ENCODE measurements around the gene FHDC1.

The FHDC1 gene

DNA sequence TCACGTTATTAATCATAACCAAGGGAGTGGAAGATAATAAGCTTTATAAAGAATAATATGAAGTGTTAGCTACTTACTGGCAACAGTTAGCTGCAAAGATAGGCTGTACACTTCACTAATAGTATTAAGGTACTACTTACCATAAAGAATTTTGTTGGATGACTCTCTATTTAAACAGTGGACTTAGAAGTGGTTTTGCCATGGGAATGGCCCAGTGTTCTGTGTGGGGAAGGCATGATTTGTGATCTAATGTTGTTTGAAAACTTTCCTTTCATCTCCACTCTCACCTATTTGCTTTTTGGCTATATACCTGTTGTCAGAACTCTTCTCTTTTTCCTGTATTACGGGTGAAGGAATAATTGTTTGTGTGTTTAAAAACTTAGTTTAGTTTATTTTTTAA is 23.0 kb downstream of the FHDC1 start:
- DNase-seq (ENCODE audit: low spot score) = no peak

DNA sequence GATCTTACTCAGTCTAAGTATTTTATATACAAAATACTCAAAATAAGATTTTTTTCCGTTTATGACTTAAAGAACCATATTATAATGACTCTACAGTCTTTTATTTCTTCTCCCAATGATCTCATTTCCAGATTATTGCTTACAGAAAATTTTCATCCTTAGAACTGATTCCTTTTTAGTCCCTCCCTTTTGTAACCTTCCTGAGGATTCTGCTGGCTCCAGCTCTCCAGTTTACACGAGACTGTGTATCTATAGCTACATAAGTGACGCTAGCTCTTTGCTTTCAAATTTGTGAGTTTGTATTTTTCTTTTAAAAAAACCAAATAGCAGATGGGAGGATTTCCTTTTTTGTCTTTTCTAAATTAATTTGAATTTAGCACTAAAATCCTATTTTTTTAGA is 24.0 kb downstream of the FHDC1 start:
- no peak for DNase-seq (ENCODE audit: low spot score)

DNA sequence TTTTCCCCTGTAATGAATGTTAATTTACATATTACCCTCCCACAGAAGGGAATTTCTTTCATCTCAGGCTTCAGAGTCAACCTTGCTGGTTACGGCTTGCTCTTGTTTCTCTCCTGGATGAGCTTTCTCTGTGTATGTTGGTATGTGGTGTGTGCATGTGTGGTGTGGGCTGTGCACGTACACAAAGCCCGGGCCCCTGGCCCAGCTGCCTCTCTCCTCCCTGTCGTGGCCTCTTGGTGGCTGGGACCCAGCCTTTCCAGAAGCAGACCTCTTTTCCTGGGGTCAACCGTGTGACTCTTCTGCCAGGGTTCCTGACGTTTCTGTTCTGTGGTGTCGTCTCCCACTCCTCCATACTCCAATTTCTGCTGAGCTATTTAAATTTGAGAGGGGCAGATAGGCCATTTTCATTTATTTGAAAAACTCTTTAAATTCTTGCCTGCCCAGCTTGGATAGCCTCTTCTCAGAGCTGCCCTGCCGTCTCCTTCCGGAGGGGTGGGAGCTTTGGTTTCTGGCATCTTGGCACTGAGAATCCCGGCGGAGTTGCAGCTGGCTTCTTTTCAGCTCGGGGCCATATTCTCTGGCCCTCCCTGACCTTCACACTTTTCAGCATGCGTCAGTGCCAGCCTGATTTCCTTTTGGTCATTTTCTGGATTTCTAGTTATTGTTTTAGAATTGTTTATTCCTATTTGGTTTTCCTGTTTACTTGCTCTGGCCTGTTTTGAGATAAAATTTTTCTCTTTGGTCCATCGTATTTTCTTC is 25.1 kb downstream of the FHDC1 start:
- DNase-seq (ENCODE audit: low spot score) = no peak

GRCh38 chr4:152961773-152962115 is 25.6 kb downstream of the FHDC1 start:
- DNase-seq (ENCODE audit: low spot score) = no peak

GRCh38 chr4:152962150-152962549 is 26.0 kb downstream of the FHDC1 start:
- no peak for DNase-seq (ENCODE audit: low spot score)

DNA sequence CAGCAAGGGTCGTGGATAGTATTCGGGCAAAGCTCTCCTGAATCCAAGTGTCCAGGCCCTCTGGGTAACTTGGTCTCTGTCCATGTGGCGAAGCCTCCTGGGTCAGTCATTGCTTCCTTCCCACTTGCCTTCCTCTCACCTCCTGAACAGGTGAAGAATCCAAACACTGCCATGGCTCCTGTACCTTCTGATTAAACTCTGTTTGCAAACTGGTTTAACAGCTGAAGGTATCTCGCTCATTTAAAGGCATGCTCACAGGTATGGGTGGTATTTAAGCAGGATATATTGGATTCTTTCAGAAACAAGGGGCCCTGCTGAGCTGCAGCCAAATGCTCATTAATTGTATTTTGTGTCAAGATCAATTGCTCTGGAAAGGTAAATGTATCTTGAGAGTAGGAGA is 28.2 kb downstream of the FHDC1 start:
- DNase-seq (ENCODE audit: low spot score) = no peak

DNA sequence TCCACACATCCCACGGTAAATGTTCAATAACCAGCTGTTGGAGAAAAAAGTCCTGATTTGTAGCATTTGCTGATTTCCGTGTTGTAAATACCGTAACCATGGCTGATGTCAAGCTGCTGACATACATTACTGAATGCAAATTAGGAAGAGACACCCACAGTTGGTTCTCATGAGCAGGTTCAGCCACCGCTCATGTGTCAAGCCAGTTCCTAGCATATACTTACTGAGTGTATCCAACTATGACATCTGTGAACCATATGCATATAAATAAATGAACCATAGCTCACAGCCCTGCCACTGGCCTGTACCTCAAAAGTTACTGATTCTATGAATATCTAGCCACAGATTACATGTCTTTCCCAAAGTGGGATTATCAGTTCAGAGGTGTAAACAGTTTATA is 29.5 kb downstream of the FHDC1 start:
- DNase-seq (ENCODE audit: low spot score) = no peak

- DNase-seq (ENCODE audit: low spot score) = no peak
Observed at GRCh38 chr4:152967907-152968306, 31.8 kb downstream of the FHDC1 start.

GRCh38 chr4:152968806-152969394 is 32.8 kb downstream of the FHDC1 start:
- no peak for DNase-seq (ENCODE audit: low spot score)

DNA sequence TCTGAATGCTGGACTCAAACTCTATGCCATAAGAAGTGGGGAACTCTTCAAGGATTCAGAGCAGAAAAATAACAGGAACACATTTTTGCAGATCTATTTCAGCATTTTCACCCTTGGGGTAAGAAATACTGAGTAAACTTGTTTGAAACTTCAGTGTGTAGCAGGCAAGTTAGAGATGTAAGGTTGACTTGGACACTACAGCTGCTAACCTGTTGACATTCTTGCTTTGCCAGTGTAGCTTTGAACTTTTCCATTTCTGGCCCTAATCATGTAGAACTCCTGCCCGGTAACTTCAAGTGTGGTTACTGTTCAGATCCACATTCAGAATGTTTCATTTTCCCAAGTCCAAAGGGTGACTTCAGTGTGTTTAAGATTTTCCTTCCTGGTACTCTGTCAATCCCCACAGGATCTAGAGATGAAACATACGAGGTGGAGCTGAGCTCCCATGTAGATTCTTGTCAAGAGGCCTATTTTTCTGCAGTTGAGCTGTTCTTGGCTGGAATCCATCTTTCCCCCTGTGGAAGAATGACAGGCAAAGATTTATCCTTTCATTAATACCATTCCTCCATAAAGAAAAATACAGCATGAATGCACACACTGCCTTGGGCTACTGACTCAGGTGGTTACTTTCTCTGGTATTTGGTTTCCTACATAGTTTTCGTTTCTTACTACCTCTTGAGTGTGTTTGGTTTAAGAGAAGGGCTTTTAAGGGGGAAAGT is 34.1 kb downstream of the FHDC1 start:
- no peak for DNase-seq (ENCODE audit: low spot score)

GRCh38 chr4:152971053-152971452 is 34.9 kb downstream of the FHDC1 start:
- no peak for DNase-seq (ENCODE audit: low spot score)

GRCh38 chr4:152972821-152973628 is 36.9 kb downstream of the FHDC1 start:
- DNase-seq (ENCODE audit: low spot score) = no peak

GRCh38 chr4:152973629-152974467 is 37.7 kb downstream of the FHDC1 start:
- DNase-seq (ENCODE audit: low spot score) = no peak

DNA sequence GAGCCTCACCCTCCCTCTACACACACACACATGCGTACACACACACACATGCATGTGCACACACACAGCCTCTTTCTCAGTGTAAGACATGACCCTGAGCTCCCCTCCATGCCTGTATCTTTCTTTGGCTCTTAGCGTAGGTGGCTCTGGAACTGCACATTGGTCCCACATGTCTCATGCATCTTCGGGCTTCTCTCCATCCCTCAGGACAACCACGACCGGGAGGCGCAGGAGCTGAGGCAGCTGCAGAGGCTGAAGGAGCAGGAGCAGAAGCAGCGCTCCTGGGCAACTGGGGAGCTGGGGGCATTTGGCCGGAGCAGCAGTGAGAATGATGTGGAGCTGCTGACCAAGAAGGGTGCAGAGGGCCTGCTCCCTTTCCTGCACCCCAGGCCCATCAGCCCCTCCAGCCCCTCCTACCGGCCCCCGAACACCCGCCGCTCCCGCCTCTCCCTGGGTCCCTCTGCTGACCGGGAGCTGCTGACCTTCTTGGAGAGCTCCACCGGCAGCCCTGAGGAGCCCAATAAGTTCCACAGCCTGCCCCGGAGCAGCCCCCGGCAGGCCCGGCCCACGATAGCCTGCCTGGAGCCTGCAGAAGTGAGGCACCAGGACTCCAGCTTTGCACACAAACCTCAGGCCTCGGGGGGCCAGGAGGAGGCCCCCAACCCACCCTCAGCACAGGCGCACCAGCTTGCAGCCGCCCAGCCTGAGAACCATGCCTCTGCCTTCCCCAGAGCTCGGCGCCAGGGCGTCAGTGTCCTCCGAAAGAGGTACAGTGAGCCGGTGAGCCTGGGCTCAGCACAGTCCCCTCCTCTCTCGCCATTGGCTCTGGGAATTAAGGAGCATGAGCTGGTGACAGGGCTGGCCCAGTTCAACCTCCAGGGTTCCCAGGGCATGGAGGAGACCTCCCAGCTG is 38.6 kb downstream of the FHDC1 start:
- DNase-seq (ENCODE audit: low spot score) = no peak

DNA sequence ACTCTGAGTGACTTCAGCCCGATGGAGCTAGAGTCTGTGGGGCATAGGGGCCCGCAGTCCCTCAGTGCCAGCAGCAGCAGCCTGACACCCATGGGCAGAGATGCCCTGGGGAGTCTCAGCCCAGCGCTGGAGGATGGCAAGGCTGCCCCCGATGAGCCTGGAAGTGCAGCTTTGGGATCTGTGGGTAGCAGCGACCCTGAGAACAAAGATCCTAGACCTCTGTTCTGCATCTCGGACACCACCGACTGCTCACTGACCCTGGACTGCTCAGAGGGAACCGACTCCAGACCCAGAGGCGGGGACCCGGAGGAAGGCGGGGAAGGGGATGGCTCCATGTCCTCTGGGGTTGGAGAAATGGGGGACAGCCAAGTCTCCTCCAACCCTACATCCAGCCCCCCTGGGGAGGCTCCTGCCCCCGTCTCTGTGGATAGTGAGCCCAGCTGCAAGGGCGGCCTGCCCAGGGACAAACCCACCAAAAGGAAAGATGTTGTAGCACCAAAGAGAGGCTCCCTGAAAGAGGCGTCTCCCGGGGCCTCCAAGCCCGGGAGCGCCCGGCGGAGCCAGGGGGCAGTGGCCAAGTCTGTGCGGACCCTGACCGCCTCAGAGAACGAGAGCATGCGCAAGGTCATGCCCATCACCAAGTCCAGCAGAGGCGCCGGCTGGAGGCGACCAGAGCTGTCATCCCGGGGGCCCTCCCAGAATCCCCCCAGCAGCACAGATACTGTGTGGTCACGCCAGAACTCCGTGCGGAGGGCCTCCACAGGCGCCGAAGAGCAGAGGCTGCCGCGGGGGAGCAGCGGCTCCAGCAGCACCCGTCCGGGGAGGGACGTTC is 39.5 kb downstream of the FHDC1 start:
- DNase-seq (ENCODE audit: low spot score) = no peak

DNA sequence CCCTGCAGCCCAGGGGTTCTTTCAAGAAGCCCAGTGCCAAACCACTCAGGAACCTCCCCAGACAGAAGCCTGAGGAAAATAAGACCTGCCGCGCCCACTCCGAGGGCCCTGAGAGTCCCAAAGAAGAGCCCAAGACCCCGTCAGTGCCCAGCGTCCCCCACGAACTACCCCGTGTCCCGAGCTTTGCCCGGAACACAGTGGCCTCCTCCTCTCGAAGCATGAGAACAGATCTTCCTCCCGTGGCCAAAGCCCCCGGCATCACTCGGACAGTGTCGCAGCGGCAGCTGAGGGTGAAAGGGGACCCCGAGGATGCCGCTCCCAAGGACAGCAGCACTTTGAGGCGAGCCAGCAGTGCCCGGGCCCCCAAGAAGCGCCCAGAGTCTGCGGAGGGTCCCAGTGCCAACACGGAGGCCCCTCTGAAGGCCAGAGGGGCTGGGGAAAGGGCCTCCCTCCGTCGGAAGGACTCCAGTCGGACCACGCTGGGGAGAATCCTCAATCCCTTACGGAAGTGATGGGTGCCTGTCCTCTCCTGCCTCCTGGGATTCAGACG is 40.2 kb downstream of the FHDC1 start:
- no peak for DNase-seq (ENCODE audit: low spot score)

DNA sequence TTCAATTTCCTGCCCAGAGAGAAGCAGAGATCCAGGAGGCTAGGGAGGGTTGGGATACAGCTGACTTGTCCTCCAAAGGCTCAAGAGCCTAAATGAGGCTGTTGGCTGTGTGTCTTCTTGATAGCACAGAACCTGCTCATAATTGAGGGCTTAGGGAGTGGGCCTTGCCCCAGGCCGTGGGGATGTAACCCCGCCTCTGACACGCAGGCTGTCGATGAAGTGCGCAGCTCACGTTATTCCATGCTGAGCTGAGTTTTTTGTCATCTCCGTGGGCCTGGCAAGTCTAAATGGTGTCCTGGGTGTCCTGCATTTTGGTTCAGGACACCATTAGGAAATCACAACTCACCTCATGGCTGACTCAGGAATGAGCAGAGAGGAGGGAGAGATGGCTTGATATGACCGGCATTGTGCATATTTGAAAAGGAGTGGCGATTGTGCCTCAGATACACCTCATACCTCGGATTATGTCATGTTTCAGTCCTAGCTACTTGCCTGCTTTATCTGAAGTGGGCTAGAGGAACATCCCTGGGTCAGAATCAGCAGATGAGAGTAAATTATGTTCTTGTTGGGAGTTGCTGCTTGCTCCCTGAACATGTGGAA is 43.7 kb downstream of the FHDC1 start:
- DNase-seq (ENCODE audit: low spot score) = no peak

DNA sequence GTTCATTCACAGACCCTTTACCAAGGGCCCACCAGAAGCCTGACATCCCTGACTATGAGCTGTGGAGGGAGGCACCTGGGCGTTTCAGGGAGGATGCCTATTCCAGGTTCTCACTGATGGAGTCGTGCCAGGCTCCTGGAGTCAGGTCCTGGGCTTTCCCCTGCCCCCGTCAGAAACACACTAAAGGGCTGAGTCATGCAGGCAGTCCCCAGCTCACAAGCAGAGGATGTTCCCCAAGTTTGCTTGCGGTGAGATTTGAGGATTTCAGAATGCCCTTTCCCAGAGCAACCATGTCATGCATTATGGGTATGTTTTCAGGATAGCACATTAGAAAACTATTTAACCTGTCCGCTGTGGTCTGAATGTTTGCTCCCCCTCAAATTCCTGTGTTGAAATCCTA is 45.2 kb downstream of the FHDC1 start:
- DNase-seq (ENCODE audit: low spot score) = no peak

DNA sequence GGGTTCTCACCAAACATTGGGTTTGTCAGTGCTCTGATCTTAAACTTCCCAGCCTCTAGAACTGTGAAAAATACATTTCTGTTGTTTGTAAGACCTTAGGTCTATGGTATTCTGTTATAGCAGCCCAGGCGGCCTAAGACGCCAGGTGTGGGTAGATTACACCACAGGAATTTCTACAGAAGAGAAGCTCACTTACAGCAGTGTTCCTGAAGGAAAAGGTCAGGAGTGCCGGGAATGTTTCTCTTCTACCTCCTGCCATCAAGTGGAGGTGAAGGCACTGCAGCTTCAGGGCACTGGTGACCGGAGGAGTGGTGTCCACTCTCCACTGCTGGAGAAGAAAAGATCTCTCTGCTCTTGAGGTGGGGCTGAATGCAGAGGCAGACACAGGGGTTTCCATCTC is 45.7 kb downstream of the FHDC1 start:
- no peak for DNase-seq (ENCODE audit: low spot score)

All from activated CD4-positive, alpha-beta T cell treated with anti-CD3 and anti-CD28 coated beads, Interleukin-2, Interleukin-4, amounts not matched to agents 100 ng/mL and 50 ng/mL, durations not matched to agents 16 hours and 8 hours (primary cell).